HG03521 (cell line): Measurements from ENCODE around the gene RGL1.

Source experiments
- ATAC-seq: cut with Tn5 transposase; IDR thresholded peaks from one replicate; pipeline ENCODE4 v1.9.1; 2021; ENCODE audit warnings: mild to moderate bottlenecking, moderate library complexity; ENCODE audit not compliant: unreplicated experiment

Gene RGL1

DNA sequence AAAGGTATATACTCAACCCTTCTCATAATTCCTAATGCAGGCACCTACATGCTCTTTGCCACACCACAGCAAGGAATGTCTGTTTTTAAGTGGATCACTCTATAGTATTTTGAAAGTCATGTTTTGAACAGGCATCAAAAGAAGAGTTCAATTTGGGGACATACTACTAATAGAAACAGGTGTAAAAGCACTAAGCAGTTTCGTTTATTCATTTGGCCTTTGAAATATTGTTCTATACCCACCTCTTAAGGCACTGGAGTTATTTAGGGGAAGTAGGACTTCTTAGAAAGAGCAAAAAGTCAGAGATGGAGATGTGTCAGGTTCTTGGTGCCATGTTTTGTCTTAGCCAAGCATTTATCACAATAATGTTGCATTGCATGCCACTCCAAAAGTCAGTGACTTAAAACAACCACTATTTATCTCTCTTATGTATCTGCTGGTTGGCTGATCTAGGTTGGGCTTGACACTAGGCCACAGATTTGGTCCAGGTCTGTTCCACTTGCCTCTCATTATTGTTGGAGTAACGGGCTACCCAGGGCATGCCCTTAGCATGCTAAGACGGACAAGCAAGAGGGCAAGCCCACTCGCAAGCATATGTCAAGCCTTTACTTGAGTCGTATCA, 107.5 kb downstream of the RGL1 start:
- ATAC-seq, result peak; percentile 42

DNA sequence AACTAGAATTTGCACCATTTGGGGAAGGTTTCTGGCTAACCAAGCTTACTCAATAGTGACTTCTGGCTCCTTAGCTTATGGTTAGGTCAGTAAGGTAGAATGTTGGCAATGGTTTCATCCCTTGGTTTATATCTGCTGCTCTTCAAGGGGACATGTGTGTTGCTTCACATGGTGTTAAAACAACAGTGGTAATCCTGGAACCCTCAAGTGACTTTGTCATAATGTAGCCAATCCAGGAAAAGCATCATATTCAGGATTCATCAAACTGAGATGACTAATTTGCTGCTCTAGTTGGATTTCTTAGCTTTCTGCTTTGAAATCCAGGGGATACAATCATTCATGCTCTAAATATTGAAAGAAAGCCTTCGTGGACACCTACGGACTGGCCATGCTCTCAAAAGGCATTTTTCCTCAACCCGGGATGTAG, 108.7 kb downstream of the RGL1 start:
- ATAC-seq, result no peak

DNA sequence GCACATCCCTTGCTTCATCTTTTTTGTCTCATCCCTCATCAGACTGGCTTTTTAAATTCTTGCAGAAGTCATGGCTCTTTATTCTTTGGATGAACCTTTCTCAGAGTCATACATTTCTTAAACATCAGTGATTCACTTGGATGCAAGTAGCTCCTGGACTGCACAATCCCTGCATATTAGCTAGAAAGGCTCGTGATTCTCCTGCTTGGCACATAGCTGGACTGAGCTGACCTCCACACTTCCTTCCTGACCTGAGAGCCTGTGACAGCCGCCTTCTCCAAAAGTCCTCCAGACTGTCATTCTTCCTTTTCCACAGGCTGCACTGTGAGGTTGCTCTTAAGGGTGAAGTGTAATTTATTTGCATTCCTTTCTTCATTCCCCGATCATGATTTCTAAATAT, 109.4 kb downstream of the RGL1 start:
- ATAC-seq, result no peak

DNA sequence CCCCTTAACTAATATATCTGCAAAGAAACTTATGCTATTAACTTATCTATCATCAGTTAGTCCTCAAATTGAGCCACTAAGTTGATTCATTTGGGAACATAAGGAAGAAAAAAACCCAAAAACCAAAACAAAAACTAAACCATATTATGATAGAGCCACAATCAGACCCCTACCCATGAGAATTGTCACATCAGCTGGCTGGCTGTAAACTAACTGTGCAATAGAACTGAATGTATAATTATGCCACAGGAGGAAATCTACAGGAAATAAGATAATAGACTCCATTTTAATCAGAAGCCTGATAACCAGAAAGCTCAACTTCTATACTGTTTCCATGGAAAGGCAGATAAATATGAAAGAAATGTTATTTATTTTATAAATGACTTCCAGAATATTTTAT, 110.0 kb downstream of the RGL1 start:
- ATAC-seq, result no peak

DNA sequence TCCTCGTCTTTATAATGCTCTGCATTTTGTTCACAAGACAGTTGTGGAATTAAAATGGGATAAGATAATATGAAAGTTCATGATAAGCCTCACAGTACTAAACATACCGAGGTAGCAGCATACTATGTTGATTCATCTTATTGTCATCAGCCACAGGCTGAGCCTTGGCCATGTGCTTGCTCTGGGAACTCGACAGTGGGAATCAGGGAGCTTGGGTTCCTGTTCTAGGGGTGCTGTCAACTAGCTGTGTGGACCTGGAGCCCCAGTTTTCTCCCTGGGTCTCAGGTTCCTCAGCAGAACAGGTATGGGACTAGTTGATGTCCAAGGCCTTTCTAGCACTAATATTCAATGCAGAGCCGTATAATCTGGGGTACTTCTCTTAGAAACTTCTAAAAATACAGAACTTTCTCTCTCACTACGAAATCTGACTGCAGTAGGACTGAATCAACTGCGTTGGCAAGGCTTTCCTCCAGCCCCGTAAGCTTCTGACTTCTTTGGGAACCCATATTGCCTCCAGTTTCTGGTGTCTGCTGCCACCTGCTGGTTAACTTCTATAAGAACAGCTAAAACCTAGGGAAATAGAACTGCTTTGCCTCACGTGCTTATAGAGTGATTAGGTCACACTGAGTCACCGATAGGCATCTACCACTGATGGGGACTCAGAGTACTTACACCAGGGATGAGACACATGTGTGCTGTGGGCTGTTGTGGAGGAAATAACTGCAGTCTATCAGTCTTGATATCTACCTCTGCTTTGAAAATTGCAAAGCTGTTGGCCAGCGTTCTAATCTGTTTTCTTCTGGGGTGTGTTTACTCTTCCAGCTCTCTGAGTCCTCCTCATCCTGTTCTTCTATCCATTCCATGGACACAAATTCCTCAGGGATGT, 110.9 kb downstream of the RGL1 start:
- no peak for ATAC-seq

DNA sequence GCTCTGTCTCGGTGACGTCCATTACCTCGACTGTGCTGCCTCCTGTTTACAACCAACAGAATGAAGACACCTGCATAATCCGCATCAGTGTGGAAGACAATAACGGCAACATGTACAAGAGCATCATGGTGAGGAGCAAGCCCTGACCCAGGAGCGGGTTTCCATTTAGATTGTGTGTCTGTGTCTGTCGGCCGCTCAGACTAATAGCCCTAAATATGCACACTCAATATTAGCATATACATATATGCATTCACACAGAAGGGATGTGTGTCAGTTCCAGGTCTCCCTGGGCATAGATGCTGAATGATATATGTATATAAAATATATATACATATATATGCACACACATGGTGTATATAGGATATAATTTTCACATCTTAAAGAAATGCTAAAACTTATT, 111.7 kb downstream of the RGL1 start:
- ATAC-seq, result no peak

DNA sequence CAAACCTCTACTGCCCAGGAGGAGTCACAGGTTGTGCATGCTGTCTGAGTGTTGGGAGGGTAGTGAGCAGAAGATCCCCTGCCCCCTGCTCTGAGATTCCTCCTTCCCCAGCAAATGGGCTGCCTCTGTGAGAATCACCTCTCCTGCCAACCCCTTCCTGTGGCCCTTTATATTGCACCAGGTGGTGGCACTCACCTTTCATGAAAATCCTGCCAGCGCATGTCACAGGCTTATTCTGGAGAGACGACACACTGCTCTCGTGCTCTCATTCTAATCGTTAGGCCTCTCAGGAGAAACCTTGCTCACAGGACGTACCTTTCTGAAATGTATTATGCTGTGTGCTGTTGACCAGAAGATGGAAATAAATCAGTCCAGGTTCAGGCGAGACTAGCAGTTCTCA, 113.7 kb downstream of the RGL1 start:
- no peak for ATAC-seq

DNA sequence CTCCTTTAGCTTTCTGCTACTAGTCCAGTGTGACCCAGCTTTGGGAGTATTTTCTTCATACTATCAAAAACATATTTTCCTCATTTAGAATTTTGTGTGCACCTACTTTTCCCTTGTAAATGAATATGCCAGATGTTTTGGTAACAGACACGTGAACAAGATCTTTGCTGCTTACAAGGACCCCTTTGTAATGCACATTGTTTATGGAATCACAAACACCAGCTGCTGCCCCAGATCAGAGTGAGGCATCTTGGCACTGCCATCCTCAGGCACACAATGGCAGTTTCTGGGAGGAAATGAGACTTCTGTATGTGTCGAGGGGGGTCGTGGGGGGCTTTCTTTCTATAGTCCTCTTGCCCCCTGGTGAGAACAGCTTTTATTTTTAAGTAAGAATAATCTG, 115.7 kb downstream of the RGL1 start:
- ATAC-seq, result no peak

DNA sequence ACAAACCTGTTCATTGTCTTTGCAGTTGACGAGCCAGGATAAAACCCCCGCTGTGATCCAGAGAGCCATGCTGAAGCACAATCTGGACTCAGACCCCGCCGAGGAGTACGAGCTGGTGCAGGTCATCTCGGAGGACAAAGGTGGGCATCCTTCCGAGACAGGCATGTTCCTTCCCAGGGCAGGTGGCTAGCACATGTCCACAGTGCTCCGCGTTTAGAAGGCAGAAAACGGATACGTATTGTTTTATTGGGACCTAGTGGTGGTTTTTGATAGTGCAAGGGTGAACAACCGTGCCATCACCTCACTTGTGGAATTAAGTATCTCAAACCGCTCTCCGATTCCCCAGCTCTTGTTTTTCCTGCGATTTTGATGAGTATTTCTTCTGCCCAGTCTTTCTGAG, 117.3 kb downstream of the RGL1 start:
- ATAC-seq, result no peak

DNA sequence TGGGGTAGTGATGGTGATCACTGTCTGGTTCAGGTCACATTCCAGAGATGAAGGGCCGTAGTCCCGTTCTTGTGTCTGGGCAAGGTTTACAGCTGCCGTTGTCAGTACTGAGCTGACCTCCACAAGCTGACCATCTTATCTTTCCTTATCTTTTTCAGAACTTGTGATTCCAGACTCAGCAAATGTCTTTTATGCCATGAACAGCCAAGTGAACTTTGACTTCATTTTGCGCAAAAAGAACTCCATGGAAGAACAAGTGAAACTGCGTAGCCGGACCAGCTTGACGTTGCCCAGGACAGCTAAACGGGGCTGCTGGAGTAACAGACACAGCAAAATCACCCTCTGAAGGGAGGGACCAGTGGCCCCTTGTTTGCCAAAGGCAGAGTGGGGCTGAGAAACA, 121.0 kb downstream of the RGL1 start:
- no peak for ATAC-seq

DNA sequence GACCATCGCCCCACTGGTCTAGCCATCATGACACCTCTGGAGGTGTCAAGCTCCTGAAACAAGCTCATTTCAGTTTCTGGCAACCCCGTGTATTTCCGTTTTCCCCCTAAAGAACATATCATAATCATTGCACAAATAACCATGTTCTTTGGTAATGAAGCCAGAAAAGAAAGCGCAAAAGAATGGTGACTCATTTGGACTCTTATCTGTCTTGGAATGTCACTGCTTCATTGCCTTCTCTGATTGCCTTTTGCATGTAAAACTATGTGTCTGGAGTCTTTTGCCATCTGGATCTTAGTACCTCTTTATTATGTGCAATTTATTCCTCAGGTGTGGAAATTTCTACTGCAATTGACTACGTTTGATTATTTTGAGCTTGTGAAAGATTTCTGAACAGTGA, 122.1 kb downstream of the RGL1 start:
- no peak for ATAC-seq

DNA sequence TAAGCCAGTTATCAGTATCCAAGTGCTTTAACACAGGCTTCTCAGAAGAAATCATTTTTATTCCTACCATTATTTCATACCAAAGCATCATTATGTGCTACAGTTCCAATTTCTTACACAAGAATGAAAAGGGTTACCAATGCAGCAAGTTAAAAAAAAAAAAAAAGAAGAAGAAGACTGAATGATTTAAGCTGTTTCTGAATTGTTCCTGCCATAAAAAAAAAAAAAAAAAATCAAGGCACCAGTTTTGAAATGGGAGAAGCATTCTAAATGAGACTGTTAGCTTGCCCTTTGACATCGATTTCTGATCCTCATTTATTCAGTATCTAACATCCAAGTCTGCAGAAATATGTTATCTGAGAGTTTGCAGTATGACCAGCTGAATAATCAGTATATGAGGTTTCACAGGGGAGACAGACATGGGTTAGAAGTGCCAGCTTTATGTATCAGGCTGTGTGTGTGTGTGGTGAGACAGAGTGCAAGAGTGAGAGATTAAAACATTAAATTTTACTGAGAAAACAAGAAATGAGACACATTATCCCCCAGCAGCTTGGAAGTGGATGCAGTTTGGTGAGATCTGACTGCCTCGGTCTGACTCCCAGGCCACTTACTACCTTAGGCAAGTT, 126.8 kb downstream of the RGL1 start:
- no peak for ATAC-seq

DNA sequence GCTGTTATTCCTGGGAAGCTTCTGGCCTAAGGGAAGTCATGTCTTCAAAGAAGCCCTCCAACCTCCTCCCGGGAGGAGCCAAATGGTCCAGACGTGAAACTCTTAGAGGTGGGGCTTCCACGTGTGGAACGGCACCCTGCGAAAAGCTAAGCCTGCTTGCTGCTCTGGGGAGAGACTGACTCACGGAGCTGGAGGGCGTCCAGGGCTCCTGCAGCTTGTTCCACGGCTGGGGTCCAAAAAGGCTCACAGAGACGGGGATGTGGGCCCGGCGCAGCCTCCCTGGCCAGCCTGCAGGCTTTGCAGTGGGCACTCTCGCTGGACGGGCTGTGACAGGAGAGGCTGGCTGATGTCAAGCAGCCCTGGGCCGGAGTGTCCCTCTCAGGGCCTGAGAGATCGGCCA, 127.5 kb downstream of the RGL1 start:
- no peak for ATAC-seq

DNA sequence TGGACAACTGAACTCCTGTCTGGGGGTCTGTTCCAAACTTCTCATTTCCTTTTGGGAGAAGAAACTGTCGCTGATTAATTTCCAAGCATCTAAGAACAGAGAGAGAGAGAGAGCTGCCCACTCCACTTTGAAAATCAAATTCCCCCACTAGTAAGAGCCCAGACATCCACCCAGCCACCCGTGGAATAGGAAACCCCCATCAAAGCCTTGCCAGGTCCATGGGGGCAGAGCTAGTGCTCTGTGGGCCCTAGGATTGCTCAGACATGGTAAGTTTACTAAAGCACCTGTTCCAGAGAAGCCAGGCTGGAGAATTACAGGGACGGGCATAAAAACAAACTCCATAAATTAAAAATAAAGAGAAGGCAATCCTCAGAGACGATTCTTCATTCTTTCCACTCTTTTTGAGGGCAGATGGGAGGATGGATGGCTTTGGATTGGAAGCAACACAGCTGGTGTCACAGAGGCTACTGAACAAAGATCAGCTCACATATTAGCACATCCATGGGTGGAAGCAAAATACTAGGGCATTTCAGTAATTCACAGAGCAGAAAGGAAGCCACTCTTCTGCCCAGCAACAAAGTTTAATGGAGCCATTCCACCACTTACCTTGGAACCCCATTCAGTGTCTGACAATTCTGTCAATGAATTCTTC, 128.7 kb downstream of the RGL1 start:
- no peak for ATAC-seq

DNA sequence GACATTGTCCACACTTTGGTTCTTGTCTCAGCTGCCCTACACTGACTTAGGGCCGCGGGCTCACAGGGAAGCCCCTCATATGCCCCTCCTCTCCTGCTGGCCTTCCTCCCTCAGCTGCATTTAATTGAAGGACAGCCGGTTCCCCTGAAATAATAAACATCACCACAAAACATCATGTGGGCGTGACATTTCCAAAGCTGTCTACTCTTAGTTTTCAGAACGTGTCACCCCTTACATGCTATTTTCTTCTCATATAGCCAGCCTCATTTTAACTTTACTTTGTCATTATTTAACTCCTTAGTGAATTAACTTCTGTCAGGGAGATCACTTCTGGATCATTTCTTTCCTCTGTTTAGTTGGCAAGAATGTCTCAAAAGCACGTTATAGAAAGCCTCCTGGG, 129.4 kb downstream of the RGL1 start:
- no peak for ATAC-seq

DNA sequence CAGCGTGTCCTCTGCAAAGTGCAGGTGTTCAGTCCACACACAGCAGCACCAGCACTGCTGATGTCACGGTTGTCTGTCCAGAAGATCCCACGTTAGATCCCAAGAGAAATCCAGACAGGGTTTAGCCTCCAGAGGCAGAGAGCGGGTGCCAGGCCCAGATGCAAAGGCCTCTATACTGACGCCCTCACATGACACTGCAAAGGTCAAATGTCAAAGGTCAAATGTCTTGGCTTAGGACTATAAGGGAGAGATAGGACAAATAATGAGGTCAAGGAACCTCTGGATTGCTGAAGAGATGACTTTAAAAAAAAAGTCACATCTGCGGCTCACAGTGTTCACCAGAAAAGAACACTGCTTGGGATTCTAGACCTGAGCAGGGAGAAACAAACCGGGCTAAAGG, 131.1 kb downstream of the RGL1 start:
- no peak for ATAC-seq

DNA sequence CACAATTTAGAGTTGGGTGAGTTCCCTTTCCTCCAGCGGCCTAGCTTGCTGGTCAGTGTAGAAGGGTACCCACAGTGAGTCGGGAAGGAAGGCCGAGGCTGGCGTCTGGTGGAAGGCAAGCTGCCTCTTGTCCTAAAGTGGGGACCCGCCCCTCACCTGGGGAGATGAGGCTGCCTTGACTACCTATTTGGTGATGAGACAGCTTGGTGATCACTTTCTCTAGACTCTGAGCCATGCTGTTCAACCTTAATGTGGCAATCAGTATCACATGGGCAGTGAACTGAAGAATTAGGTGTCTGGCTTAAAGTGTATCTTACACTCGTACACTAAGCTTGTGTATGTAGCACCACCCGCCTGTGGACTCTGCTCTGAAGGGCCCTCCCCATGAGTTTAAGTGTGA, 131.9 kb downstream of the RGL1 start:
- ATAC-seq, result no peak

DNA sequence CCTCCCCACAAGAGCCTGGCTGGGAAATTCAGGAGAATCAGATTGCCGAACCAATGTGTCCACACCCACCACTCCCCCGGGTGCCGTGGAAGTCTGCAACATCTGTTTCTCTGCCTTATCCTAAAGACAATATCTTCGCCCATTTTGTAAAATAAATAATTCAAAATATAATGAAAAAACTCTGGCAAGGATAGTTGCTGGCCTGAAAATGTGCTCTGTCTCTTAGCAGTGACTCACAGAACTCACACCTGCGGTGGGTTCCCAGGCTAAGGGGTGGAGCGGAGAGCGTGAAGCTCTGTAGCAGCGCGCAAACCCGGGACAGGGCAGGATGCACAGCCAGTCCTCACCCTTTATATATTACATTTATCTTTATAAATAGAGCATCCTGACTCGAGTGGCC, 132.7 kb downstream of the RGL1 start:
- no peak for ATAC-seq

DNA sequence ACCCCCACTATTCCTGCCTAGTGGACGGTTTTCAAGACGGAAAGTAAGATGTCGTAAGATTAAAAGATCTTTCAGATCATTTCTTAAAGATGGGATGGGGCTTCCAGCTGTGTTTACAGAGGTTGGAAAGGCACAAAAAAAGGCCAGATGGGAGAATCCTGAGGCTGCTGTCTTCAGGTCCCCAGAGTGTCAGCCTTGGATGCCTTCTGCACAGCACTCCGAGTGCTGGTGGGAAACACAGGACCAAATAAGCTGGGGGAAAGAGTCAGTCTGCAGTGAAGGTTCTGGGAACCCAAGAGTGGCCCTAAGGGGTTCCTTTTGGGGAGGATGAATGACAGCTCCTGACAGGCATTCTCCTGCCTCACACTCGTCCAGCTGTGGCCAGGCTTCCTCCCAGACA, 136.1 kb downstream of the RGL1 start:
- no peak for ATAC-seq

DNA sequence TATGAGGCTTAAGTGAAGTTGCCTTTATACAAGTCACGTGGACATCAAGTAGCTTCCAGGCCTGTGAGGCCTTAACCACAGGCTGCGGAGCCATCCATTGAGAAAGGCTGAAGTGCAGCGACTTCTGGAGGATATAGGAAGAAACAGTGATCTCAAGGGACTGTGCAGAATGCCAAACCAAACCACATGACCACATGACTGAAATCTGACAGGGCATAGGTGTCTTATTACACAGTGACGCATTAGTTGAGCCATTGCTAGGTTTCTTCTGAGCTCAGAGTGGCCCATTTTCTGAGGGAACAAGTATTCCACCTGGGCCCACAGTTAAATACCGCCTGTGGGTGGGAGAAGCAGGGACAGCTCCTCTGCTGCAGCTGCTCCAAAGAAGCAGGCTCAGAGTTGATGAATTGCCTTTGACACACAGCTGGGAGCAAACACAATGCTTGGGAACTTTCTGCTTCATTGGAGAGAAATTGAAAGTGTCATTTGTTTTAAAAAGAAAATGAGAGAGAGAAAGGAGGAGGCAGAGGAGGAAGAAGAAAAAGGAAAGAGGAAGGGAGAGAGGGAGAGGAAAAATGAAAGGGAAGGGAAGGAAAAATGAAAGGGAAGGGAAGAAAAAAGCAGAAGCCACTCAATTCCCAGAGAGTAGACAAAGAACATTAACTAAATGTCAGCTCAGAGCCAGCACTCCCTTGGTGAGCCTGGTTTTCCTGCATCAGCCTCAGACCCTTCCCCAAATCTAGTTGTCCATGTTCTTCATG, 138.2 kb downstream of the RGL1 start:
- peak; percentile 85 for ATAC-seq
